Fibroblast of lung (primary cell): Measurements from ENCODE around the gene GOLM1. TPM values are rescaled to one million over a fixed set of nuclear protein-coding genes. Genes with fewer than 3 reads are reported as not detected.

Experiments
- DNase-seq, 2 donors: peaks; one replicate each; pipeline versions ENCODE4 v3.0.0 to v3.0.0-alpha.2; 2010; ENCODE audit warnings: low read depth in 2 of 2
- H2AFZ ChIP-seq: 2 replicates; pipeline ENCODE4 v1.5.1; 2012; ENCODE audit warnings: low read length, control low read depth, inconsistent platforms
- H3K27ac ChIP-seq: 2 replicates; pipeline ENCODE4 v1.5.1; 2011; ENCODE audit warnings: low read length, control low read depth; ENCODE audit not compliant: insufficient read depth
- H3K27me3 ChIP-seq: 2 replicates; pipeline ENCODE4 v1.5.1; 2011; ENCODE audit warnings: mild to moderate bottlenecking, low read length; ENCODE audit not compliant: control insufficient read depth, insufficient read depth
- H3K36me3 ChIP-seq: 2 replicates; pipeline ENCODE4 v1.5.1; 2011; ENCODE audit warnings: low read length; ENCODE audit not compliant: control insufficient read depth, insufficient read depth
- H3K4me1 ChIP-seq: 2 replicates; pipeline ENCODE4 v1.5.1; 2011; ENCODE audit warnings: low read length; ENCODE audit not compliant: control insufficient read depth, insufficient read depth; ENCODE audit errors: extremely low read depth
- H3K4me2 ChIP-seq: 2 replicates; pipeline ENCODE4 v1.5.1; 2011; ENCODE audit warnings: low read length, control low read depth; ENCODE audit not compliant: insufficient read depth; ENCODE audit errors: extremely low read depth
- H3K4me3 ChIP-seq, 4 experiments: fragments of 200-600 bp in 1 of 4; sonication (generic) in 1 of 4; replicated peaks in 1 of 4; 2 replicates each; pipeline ENCODE4 v1.5.1; 2011 to 2016; ENCODE audit warnings: low read length in 4 of 4, low read depth in 3 of 4, mild to moderate bottlenecking in 3 of 4, control low read depth in 2 of 4, inconsistent platforms in 1 of 4, mixed read lengths in 1 of 4; ENCODE audit not compliant: insufficient read depth in 1 of 4; ENCODE audit errors: control extremely low read depth in 1 of 4
- H3K79me2 ChIP-seq: 2 replicates; pipeline ENCODE4 v1.5.1; 2012; ENCODE audit warnings: mild to moderate bottlenecking, low read length, inconsistent platforms; ENCODE audit not compliant: control insufficient read depth, insufficient read depth
- H3K9ac ChIP-seq: 2 replicates; pipeline ENCODE4 v1.5.1; 2011; ENCODE audit warnings: mild to moderate bottlenecking, low read length, control low read depth; ENCODE audit not compliant: insufficient read depth
- H3K9me3 ChIP-seq: 2 replicates; pipeline ENCODE4 v1.5.1; 2012; ENCODE audit warnings: low read depth, low read length; ENCODE audit not compliant: control insufficient read depth, insufficient read depth
- H4K20me1 ChIP-seq: 2 replicates; pipeline ENCODE4 v1.5.1; 2011; ENCODE audit warnings: low read length; ENCODE audit not compliant: control insufficient read depth, insufficient read depth; ENCODE audit errors: extremely low read depth
- CTCF ChIP-seq, 2 donors: IDR thresholded peaks in 1 of 2; conservative IDR thresholded peaks in 1 of 2; 1 replicate in 1 of 2; 2 replicates in 1 of 2; pipeline ENCODE4 v1.5.1; 2011 to 2012; ENCODE audit warnings: low read length in 2 of 2, control low read depth in 1 of 2, inconsistent platforms in 1 of 2, low read depth in 1 of 2, mild to moderate bottlenecking in 1 of 2
- EZH2 ChIP-seq: IDR thresholded peaks from 2 replicates; pipeline ENCODE4 v1.5.1; 2012; ENCODE audit warnings: low read length, control low read depth, mild to moderate bottlenecking; ENCODE audit errors: missing control alignments
- polyA plus RNA-seq, 2 donors: library from polyadenylated mRNA; depleted of rRNA in 1 of 2; stranded (reverse) in 1 of 2; unstranded in 1 of 2; fragments of >200 nt; gene quantifications; 2 replicates each; pipeline ENCODE4 v1.2.1, GENCODE V29; 2011 to 2012; ENCODE audit warnings: missing spikeins in 1 of 2
- total RNA-seq: library from RNA; depleted of rRNA; stranded (reverse); fragments of >200 nt; gene quantifications from 2 replicates; pipeline ENCODE4 v1.2.1, GENCODE V29; 2014

Gene GOLM1
- total and polyA plus RNA-seq, 2 donors (not counting 1 experiment from before 2014, with no cell fraction given) = 46.7 to 64.0 TPM

GRCh38 chr9:86079865-86080469, 19.4 kb downstream of the GOLM1 start:
- no peaks in the 10 kb centered on the region for H4K20me1 ChIP-seq
- DNase-seq = peak in 1 of 2 donors; percentile 84
- no peaks in the 10 kb centered on the region for H3K79me2 ChIP-seq
- H3K4me2 ChIP-seq = no peak overlapping the region
- H3K4me1 ChIP-seq = no peaks in the 10 kb centered on the region
- H2AFZ ChIP-seq = no peak overlapping the region
- no peaks in the 10 kb centered on the region for H3K36me3 ChIP-seq
- H3K9ac ChIP-seq = no peak overlapping the region
- H3K27ac ChIP-seq = no peak overlapping the region
- H3K9me3 ChIP-seq = no peaks in the 10 kb centered on the region
- no peaks in the 10 kb centered on the region for H3K27me3 ChIP-seq
- TF ChIP-seq EZH2 (no peak), CTCF (conservative IDR thresholded peaks at IDR 0.05 in 1 of 2, IDR thresholded peaks at IDR 0.05 in 1 of 2; ENCODE audit: low read depth in 1 of 2, low read length in 2 of 2) (no peak)
- no peak overlapping the region for H3K4me3 ChIP-seq

GRCh38 chr9:86079421-86079831, 19.9 kb downstream of the GOLM1 start:
- Histone ChIP-seq H3K9ac (no peak overlapping the region), H2AFZ (no peak overlapping the region), H3K4me2 (no peak overlapping the region), H3K79me2 (no peaks in the 10 kb centered on the region), H4K20me1 (no peaks in the 10 kb centered on the region), H3K27me3 (no peaks in the 10 kb centered on the region), H3K4me3 (no peak overlapping the region), H3K4me1 (no peaks in the 10 kb centered on the region), H3K9me3 (no peaks in the 10 kb centered on the region), H3K27ac (no peak overlapping the region), H3K36me3 (no peaks in the 10 kb centered on the region)
- DNase-seq = peak in 1 of 2 donors; percentile 84
- no peak for TF ChIP-seq EZH2
- TF ChIP-seq CTCF (conservative IDR thresholded peaks at IDR 0.05 in 1 of 2, IDR thresholded peaks at IDR 0.05 in 1 of 2; ENCODE audit: low read depth in 1 of 2, low read length in 2 of 2) = no peak

- TF ChIP-seq CTCF (conservative IDR thresholded peaks at IDR 0.05 in 1 of 2, IDR thresholded peaks at IDR 0.05 in 1 of 2; ENCODE audit: low read depth in 1 of 2, low read length in 2 of 2) (no peak), EZH2 (no peak)
- Histone ChIP-seq H4K20me1 (no peaks in the 10 kb centered on the region), H3K27me3 (no peaks in the 10 kb centered on the region), H3K27ac (no peak overlapping the region), H2AFZ (no peak overlapping the region), H3K36me3 (no peaks in the 10 kb centered on the region), H3K4me3 (no peak overlapping the region), H3K4me2 (no peak overlapping the region), H3K79me2 (no peaks in the 10 kb centered on the region), H3K9me3 (no peaks in the 10 kb centered on the region), H3K9ac (no peak overlapping the region), H3K4me1 (no peaks in the 10 kb centered on the region)
- DNase-seq = peak in 1 of 2 donors; percentile 61
These were observed 20.6 kb downstream of the GOLM1 start for GRCh38 chr9:86078731-86079130.
